Stimulated activated CD4-positive, alpha-beta T cell treated with anti-CD3 and anti-CD28 coated beads, Interleukin-4, amount 100 ng/mL, for 48 hours (primary cell): Measurements from ENCODE around the gene DPCD.
"Not testable (repeated sequence)": the region's sequence is repeated elsewhere in the genome, so short reads cannot be mapped to it uniquely, and the experiment has no call there.

ENCODE experiments used
- DNase-seq, 2 donors: peaks; one replicate each; pipeline ENCODE4 v3.0.0-alpha.2; 2020; ENCODE audit warnings: low read depth in 2 of 2

DPCD gene

GRCh38 chr10:101618871-101619270 lies 30.8 kb downstream of the DPCD start:
- DNase-seq = no peak

GRCh38 chr10:101619983-101620382 lies 31.9 kb downstream of the DPCD start:
- no peak for DNase-seq

DNA sequence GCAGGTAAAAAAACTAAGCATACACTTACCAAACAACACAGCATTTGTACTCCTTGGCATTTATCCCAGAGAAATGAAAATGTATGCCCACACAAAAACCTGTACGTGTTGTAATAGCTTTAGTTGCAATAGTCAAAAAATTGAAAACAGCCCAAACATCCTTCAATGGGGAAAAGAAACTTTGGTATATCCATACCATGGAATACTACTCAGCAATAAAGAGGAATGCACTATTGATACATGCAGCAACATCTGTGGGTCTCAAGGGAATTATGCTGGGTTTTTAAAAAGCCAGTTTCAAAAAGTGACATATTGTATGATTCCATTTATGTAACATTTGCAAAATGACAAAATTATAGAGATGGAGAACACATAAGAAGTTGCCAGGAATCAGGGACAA lies 35.4 kb downstream of the DPCD start:
- DNase-seq = no peak

GRCh38 chr10:101624526-101625102 lies 36.5 kb downstream of the DPCD start:
- DNase-seq = no peak

DNA sequence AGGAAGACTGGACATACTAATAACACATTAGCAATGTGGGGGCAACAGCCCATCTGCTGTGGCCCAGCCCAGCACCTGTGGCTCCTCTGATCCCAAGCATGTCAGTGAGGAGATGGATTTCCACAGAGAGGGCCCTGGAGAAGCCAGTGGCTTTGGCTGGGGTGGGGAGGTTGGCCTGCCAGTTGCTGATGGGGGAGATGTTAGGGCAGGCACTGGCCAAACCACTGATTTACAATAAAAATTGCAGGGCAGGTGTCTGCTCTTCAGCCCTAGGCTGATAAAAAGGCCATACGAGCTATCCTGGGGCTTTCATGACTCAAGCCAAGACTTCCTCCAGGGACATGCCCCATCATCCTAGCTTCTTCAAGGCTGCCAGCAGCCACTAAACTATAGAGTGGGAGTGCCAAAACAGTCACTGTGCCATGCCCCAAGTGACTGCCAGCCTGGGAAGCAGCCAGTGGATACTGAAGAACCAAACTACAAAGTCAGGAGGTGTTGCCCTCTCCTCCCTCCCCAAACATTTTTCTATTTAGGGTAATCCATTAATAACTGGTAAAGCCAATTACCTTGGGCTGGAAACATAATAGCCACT lies 37.8 kb downstream of the DPCD start:
- no peak for DNase-seq

- no peak for DNase-seq
Observed at GRCh38 chr10:101629837-101630632, 41.9 kb downstream of the DPCD start.

DNA sequence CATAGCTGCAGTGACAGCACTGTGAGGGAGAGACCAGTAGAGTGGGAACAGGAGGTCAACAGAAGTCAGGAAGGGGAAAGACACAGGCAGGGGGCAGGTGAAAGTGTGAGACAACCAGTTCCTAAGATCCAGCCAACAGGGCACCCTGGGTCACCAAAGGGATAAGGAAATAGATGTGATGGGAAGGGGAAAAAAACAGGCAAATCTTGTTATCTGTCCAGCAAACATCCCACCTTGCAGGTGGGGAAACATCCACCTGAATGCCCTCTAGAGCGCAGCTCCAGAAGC lies 42.5 kb downstream of the DPCD start:
- no peak for DNase-seq

DNA sequence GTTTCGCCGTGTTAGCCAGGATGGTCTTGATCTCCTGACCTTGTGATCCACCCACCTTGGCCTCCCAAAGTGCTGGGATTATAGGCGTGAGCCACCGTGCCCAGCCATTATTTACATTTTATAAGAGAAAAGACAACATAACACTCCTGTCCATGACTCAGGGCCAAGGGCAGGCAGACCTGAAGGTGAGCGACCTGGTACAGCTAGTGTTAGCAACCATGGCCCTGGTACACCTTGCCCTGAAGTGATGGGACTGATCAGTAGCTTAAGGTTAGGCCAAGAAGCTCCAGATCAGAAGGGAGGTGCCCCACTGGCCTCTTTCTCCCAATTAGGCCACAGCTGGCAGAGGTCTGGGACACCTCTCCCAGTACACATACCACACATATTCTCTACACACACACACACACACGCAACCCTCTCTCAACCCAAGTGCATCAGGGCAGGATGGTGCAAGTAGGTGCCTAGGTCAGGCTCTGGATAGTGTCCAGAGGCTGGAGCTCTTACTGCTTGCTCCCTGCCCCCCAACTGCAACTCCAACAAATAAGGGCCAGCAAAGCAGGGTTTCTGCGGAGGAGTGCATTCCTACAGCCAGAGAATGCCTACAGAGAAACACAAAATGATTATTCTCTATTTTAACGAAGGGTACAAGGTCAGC lies 43.8 kb downstream of the DPCD start:
- no peak for DNase-seq

GRCh38 chr10:101633510-101633909 lies 45.4 kb downstream of the DPCD start:
- not testable (repeated sequence) for DNase-seq

DNA sequence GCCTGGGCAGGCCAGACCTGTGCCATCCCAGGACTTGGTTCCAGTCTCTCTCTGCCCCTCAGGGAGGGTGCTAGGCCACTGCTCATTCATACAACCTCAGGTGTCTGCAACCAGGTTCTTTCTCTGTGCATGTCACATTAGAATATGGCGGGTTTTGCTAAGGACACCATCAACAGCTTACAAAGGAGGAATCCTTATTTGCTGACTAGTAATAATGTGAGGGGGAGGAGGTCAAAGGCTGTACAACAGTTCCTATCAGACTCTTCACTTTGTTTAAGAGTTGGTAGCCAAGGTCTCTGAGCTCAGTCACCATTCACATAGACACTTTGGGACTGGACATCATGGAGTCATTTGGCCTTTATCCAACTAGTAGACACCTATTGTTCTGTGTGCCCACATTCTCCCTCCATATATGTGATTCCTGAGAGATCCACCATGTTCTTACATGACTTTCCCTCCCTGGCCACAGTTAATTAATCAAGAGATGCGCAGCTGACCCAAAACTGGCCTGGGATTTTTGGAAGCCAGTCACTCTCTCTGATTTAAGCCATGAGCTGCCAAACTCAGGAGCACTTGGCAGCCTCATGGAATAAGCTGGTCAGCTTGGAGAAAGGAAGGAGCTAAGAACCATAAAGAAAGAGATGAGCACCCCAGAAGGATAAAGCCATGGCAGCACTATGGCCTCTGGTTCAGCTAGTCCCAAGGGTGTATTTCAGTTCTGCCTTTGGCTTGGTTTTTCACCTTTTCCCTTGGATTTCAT lies 51.2 kb downstream of the DPCD start:
- no peak for DNase-seq

- DNase-seq = no peak
Observed at GRCh38 chr10:101643546-101643945, 55.4 kb downstream of the DPCD start.

DNA sequence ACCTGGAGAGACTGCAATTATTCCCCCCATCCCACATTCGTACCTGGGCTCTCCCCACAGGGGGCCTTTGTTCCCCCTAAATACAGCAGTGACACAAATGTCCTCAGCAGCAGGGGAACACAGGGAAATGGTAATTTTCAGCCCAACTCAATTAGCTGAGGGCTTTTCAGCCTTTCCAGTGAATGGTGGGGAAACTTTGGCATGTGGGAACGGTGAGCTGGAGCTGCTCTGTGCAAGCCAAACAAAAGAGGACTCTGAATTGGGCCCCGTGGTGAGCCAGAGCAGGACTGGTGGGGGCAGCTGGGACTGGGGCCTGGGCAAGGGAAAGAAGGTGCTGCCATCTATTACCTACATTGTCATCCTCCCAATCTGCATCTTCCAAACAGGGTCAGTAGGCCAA lies 55.9 kb downstream of the DPCD start:
- no peak for DNase-seq

- no peak for DNase-seq
Observed at GRCh38 chr10:101645659-101646058, 57.5 kb downstream of the DPCD start.

- DNase-seq = no peak
Observed at GRCh38 chr10:101646364-101646763, 58.2 kb downstream of the DPCD start.

DNA sequence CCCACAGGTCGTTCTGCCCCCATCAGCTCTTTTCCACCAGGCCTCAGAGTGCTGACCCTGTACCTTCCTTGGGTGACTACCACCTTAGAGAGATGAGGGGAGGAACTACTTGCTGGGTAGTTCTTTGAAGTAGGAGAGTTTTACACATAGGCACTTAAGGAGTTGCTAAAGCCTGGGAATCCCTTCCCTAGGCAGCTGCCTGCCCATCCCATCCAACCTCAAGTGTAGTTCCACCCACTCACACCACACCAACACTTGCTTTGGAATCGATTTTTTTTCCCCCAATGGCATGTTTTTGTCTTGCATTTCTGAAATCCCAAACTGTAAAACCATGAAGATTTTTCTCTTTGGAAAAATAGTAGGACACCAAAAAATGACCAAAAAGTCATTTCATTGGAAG lies 59.1 kb downstream of the DPCD start:
- DNase-seq = no peak

- DNase-seq = no peak
Observed at GRCh38 chr10:101649525-101650085, 61.5 kb downstream of the DPCD start.

DNA sequence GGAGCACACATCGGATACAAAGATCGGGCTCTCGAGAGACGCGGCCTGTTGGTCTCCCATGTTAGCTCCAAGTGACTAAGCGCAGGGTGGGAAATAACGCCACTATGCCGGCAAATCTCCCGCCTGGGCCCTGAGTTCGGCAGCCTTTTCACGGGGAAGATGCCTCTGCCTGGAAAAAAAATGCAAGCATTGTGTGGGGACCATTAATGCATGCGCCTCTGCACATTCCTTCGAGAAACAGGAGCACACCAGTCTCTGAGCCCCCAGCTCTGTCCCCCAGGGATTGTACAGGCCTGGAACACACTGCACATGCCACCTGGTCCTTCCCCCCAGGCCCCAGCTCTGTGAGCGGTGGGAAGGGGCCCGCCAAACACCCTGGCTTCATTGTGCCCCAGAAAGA lies 62.7 kb downstream of the DPCD start:
- no peak for DNase-seq

DNA sequence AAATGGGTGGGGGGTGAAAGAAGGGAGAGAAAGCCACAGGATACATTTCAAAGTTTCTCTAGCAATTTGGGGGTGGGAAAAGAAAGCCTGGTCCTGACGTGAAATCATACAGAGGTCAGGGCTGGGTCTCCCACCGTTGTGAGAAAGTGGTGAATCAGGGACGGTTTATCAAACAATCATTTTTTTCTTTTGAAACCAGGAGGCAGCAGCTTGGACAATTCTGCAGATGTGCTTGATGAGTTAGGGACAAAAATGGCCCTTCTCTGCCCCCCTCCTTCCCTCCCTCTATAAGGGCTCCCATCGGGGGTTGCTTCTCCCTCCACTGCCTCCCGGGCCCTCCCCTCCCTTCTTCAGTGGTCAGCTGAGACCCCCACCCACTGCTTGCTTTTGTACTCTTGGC lies 63.2 kb downstream of the DPCD start:
- no peak for DNase-seq

DNA sequence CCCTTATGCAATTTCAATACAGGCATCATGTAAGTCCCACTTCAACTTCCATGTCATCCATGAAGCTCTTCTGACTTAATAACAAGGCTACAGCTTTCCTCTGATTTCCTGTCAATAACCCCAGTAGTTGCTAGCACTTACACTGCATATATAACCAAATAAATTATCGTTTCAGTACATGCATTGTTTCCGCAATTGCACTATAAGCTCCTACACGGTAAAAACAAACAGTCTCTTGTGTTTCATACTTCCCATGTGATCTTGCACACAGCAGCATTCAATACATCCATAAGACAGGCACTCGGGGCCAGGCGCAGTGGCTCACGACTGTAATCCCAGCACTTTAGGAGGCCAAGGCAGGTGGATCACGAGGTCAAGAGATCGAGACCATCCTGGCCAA lies 65.4 kb downstream of the DPCD start:
- no peak for DNase-seq

DNA sequence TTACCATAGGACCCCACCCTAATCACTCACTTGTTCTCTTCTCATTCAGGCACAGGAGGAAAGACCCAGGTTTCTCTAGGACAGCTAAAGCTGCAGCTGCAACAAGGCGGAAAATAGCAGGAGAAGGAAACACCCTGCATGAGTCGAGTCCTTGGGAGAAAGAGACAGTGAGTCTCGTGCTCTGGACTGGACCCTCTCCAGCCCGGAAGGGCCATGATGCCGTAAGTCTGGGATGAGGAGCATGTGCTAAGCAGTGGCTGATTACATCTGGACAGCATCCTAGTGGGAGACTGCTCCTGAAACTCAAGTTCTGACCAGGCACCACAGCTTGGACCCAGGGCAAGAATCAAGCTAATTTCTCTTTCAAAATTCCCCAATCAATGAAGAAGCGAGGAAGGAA lies 67.4 kb downstream of the DPCD start:
- no peak for DNase-seq

DNA sequence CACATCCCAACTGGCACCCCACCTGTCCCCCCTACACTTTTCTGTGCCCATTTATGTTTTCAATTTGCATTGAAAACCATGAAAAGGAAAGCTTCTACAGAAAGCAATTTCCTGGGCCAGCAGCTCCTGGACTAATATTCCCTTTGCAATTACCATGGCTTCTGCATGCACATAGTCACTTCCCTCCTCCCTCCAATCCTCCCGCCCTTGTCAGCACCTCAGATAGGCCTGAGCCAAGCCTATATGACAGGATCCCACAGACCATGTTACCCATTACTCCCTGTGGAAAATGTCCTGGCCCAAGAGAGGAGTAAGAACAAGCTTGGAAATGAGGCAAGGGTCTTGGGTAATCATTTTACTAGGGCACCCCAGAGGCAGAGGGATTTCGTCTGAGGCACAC lies 68.8 kb downstream of the DPCD start:
- DNase-seq = no peak

GRCh38 chr10:101658975-101659374 lies 70.9 kb downstream of the DPCD start:
- DNase-seq = no peak
